Measurements from ENCODE around the gene MCM8.

MCM8 gene

GRCh38 chr20:5919626-5920544 lies 30.6 kb upstream of the MCM8 start:
- TF ChIP-seq CTCF (IDR thresholded peaks at IDR 0.05) = no peak

GRCh38 chr20:5920581-5920980 lies 29.9 kb upstream of the MCM8 start:
- no peak for TF ChIP-seq CTCF (IDR thresholded peaks at IDR 0.05)

GRCh38 chr20:5923493-5923892 lies 27.0 kb upstream of the MCM8 start:
- no peak for TF ChIP-seq CTCF (IDR thresholded peaks at IDR 0.05)

GRCh38 chr20:5925551-5925950 lies 24.9 kb upstream of the MCM8 start:
- no peak for TF ChIP-seq CTCF (IDR thresholded peaks at IDR 0.05)

- TF ChIP-seq CTCF (IDR thresholded peaks at IDR 0.05) = no peak
These were observed 22.5 kb upstream of the MCM8 start for GRCh38 chr20:5927749-5928462.

DNA sequence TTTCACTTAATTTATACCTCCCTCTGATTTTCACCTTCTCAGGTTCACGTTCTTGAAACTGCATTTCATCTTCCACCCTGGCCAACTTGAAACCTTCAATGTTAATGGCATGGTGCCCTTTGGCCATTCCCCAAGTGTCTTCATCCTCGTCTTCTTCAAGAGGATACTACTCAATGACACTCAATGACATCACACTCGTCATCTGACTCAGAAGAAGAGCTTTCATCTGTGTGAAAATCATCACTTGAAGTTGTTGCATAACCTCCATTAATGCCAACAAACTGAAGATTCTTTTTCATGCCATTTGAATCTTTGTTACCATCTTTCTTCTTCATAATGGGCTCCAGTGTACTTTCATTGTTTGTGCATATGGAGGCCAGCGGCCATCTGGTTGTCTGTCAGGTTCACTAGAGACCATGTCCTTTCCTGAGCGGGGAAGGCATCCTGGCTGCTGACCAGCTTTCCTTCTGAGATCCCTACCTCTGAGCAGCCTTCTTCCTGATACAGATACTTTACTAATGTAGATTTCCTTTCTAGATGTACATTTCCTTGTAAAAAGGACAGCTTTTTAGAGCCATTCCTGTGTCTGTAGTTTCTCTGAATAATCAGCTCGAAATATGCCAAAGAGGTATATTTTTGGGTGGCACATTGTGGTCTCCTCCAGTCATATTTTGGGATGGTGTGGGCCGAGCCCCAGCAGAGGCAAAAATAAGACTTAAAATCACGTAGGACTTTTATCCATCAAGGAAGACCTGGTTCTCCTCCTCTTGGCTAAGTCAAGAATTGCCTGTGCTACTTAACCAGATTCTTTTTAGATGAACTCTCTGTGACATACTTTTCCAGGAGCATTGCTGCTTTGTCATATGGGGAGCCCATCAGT lies 21.4 kb upstream of the MCM8 start:
- no peak for TF ChIP-seq CTCF (IDR thresholded peaks at IDR 0.05)

DNA sequence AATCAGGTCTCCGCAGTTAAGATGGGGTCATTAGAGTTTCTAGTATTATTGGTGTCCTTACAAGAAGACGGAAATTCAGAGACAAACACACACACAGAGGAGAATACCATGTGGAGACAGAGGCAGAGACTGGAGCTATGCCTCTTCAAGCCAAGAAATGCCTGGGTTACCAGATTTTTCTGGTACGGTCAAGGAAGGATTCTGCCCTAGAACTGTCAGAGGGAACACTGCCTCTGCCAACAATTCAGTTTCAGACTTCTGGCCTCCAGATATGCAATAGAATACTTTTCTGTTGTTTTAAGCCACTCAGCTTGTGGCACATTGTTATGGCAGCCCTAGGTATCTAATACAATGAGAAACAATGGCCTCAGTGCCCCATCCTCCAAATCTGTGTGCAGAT lies 19.0 kb upstream of the MCM8 start:
- no peak for TF ChIP-seq CTCF (IDR thresholded peaks at IDR 0.05)

All from LNCAP (cell line).